K562 (cell line): ENCODE results near the gene CDH12. TPM values are rescaled to one million over a fixed set of nuclear protein-coding genes. Genes with fewer than 3 reads are reported as not detected.

Source experiments
- ATAC-seq: fragments of 200-7000 bp; cut with Tn5 transposase; 3 replicates; pipeline ENCODE4 v1.9.1; 2020; ENCODE audit warnings: moderate library complexity
- BruUV-seq: library from RNA; stranded (reverse); fragments of 400-500 nt; replicated peaks from 2 replicates; lab custom pipeline; 2021; lab: Mats Ljungman, UMichigan
- CTCF ChIA-PET: fragments of 300-600 bp; formaldehyde crosslinking; extraction: SDS; loops from one replicate; lab custom pipeline; 2021; ENCODE audit warnings: low intra/inter-chr PET ratio; lab: Yijun Ruan, JAX
- POLR2A ChIA-PET: fragments of 300-600, 350-650 bp; sonication (Branson Sonifier 250); formaldehyde crosslinking; extraction: SDS; loops from one replicate; lab custom pipeline; 2021; ENCODE audit warnings: antibody characterized with exemption, inconsistent platforms; lab: Yijun Ruan, JAX
- DNase-seq, 4 experiments: peaks; one replicate each; pipeline versions ENCODE4 v3.0.0 to v3.0.0-alpha.2; 2011 to 2018; ENCODE audit warnings: low spot score in 3 of 4, mixed read lengths in 3 of 4; ENCODE audit errors: extremely low read depth in 1 of 4
- FAIRE-seq: peaks from 2 replicates; lab custom pipeline; 2011; peaks lifted over from hg19 to GRCh38; lab: Jason Lieb, UNC
- H2AFZ ChIP-seq: 2 replicates; pipeline ENCODE4 v1.6.0; 2011; ENCODE audit warnings: low read depth, low read length, control low read depth, inconsistent platforms
- H3K27ac ChIP-seq: fragments of 200-600 bp; 3 replicates; pipeline ENCODE4 v1.8.0; 2011; ENCODE audit warnings: low read depth, mild to moderate bottlenecking, control low read depth, inconsistent platforms, low read length, moderate library complexity, mixed read lengths; ENCODE audit errors: extremely low read depth
- H3K27me3 ChIP-seq, 2 experiments: fragments of 300-600 bp in 1 of 2; 2 replicates in 1 of 2; 3 replicates in 1 of 2; pipeline versions ENCODE4 v1.6.0 to v1.8.0; 2011; ENCODE audit warnings: inconsistent platforms in 2 of 2, low read length in 2 of 2, mild to moderate bottlenecking in 1 of 2, mixed read lengths in 1 of 2, moderate library complexity in 1 of 2; ENCODE audit not compliant: control insufficient read depth in 2 of 2, insufficient read depth in 2 of 2
- H3K36me3 ChIP-seq: fragments of 300-600 bp; 3 replicates; pipeline ENCODE4 v1.8.0; 2011; ENCODE audit warnings: mild to moderate bottlenecking, low read length, inconsistent platforms; ENCODE audit not compliant: control insufficient read depth, insufficient read depth
- H3K4me1 ChIP-seq, 2 experiments: fragments of 200-600 bp in 1 of 2; replicated peaks in 1 of 2; 2 replicates in 1 of 2; 3 replicates in 1 of 2; pipeline versions ENCODE4 v1.5.1 to v1.8.0; 2011; ENCODE audit warnings: inconsistent platforms in 2 of 2, low read length in 2 of 2, mild to moderate bottlenecking in 1 of 2, mixed read lengths in 1 of 2, moderate library complexity in 1 of 2; ENCODE audit not compliant: control insufficient read depth in 2 of 2, insufficient read depth in 2 of 2
- H3K4me2 ChIP-seq: 2 replicates; pipeline ENCODE4 v1.6.1; 2011; ENCODE audit warnings: low read length, control low read depth, inconsistent platforms, mixed read lengths; ENCODE audit not compliant: insufficient read depth
- H3K4me3 ChIP-seq: fragments of 200-600 bp; sonication (generic), shearing (Covaris generic); 2 replicates; pipeline ENCODE4 v1.5.1; 2016; ENCODE audit warnings: control low read depth, inconsistent platforms
- H3K79me2 ChIP-seq: fragments of 200-600 bp; 3 replicates; pipeline ENCODE4 v1.8.0; 2011; ENCODE audit warnings: low read length, inconsistent platforms; ENCODE audit not compliant: control insufficient read depth, insufficient read depth
- H3K9ac ChIP-seq, 2 experiments: 2 replicates each; pipeline versions ENCODE4 v1.6.0 to v1.6.1; 2011; ENCODE audit warnings: low read depth in 2 of 2, low read length in 2 of 2, control low read depth in 1 of 2, inconsistent platforms in 1 of 2, mild to moderate bottlenecking in 1 of 2, mixed read lengths in 1 of 2; ENCODE audit not compliant: insufficient read depth in 1 of 2
- H3K9me1 ChIP-seq: one replicate; pipeline ENCODE4 v1.6.0; 2011; ENCODE audit warnings: inconsistent platforms, mild to moderate bottlenecking, low read length, moderate library complexity; ENCODE audit not compliant: control insufficient read depth, insufficient read depth
- H3K9me3 ChIP-seq: replicated peaks from 2 replicates; pipeline ENCODE4 v1.5.1; 2011; ENCODE audit warnings: low read depth, low read length, inconsistent platforms; ENCODE audit not compliant: control insufficient read depth, insufficient read depth
- H4K20me1 ChIP-seq: replicated peaks from 2 replicates; pipeline ENCODE4 v1.6.1; 2011; ENCODE audit warnings: low read length, inconsistent platforms, mixed read lengths; ENCODE audit not compliant: control insufficient read depth, insufficient read depth
- C11orf30 ChIP-seq: fragments of 450-650 bp; IDR thresholded peaks from 2 replicates; pipeline ENCODE4 v1.6.1; 2016; ENCODE audit warnings: low read depth, mild to moderate bottlenecking
- CEBPG ChIP-seq, 3 experiments: fragments of 200-800 bp in 1 of 3; sonication (Bioruptor generic) in 1 of 3; sonication (generic) in 1 of 3; formaldehyde crosslinking in 1 of 3; IDR thresholded peaks in 2 of 3; conservative IDR thresholded peaks in 1 of 3; 2 replicates each; pipeline versions ENCODE4 v1.6.1 to v1.8.0; 2016 to 2022; ENCODE audit warnings: missing compliant biosample characterization in 2 of 3, missing genetic modification characterization in 2 of 3, mild to moderate bottlenecking in 1 of 3, missing genetic modification reagents in 1 of 3
- DLX4 ChIP-seq: fragments of 250-450 bp; sonication (Bioruptor Pico); IDR thresholded peaks from 2 replicates; pipeline ENCODE4 v1.6.1; 2021; ENCODE audit warnings: mild to moderate bottlenecking
- ELF1 ChIP-seq: fragments of 200-800 bp; sonication (Bioruptor generic); IDR thresholded peaks from 2 replicates; pipeline ENCODE4 v1.6.1; 2016; ENCODE audit warnings: missing genetic modification characterization, missing compliant biosample characterization
- EZH2 ChIP-seq: IDR thresholded peaks from 2 replicates; pipeline ENCODE4 v1.6.1; 2012; ENCODE audit warnings: low read depth, mild to moderate bottlenecking, inconsistent platforms, low read length, borderline replicate concordance
- HIVEP1 ChIP-seq: fragments of 250-450 bp; sonication (Bioruptor Pico); IDR thresholded peaks from 2 replicates; pipeline ENCODE4 v1.4.0; 2020; ENCODE audit warnings: mild to moderate bottlenecking
- KAT7 ChIP-seq: sonication (generic); formaldehyde crosslinking; IDR thresholded peaks from 2 replicates; pipeline ENCODE4 v1.8.0; 2022; ENCODE audit warnings: missing genetic modification reagents, mild to moderate bottlenecking, borderline replicate concordance
- MXD1 ChIP-seq: fragments of 250-450 bp; sonication (Bioruptor Pico); IDR thresholded peaks from 2 replicates; pipeline ENCODE4 v1.8.0; 2021; ENCODE audit warnings: borderline replicate concordance, mild to moderate bottlenecking, moderate library complexity; ENCODE audit not compliant: poor library complexity, severe bottlenecking
- TSHZ1 ChIP-seq: fragments of 250-450 bp; sonication (Bioruptor Pico); IDR thresholded peaks from 2 replicates; pipeline ENCODE4 v1.4.0; 2020; ENCODE audit warnings: mild to moderate bottlenecking, moderate library complexity
- ZNF165 ChIP-seq: fragments of 250-450 bp; sonication (Bioruptor Pico); IDR thresholded peaks from 2 replicates; pipeline ENCODE4 v1.4.0; 2020; ENCODE audit warnings: borderline replicate concordance
- ZNF174 ChIP-seq: fragments of 250-450 bp; sonication (Bioruptor Pico); IDR thresholded peaks from 2 replicates; pipeline ENCODE4 v1.4.0; 2020; ENCODE audit warnings: mild to moderate bottlenecking
- ZNF324 ChIP-seq: fragments of 250-450 bp; sonication (Bioruptor Pico); IDR thresholded peaks from 2 replicates; pipeline ENCODE4 v1.4.0; 2020; ENCODE audit warnings: mild to moderate bottlenecking
- WGBS: fragments of 100-300 bp; shearing (Covaris generic); methylation state at CpG from one replicate; pipeline ENCODE4 v1.1.6; 2016; ENCODE audit warnings: low coverage, mixed read lengths; ENCODE audit not compliant: insufficient coverage; ENCODE audit errors: missing lambda C conversion rate; 5-methylcytosine and 5-hydroxymethylcytosine counted together
- in situ Hi-C: fragments of 300-500 bp; cut with MboI; formaldehyde crosslinking; loops from 4 replicates; pipeline ENCODE4 v1.15.0; 2018; ENCODE audit warnings: inconsistent platforms, mixed read lengths
- intact Hi-C: fragments of 100-400 bp; cut with micrococcal nuclease; formaldehyde crosslinking; loops from 2 replicates; pipeline ENCODE4 v1.14.2; 2022
- polyA plus RNA-seq, 8 experiments: library from polyadenylated mRNA; depleted of rRNA in 4 of 8; stranded (reverse) in 5 of 8; unstranded in 3 of 8; fragments of >200 nt; fragmentation: Nextera tagmentation in 2 of 8; fragmentation: Illumina TruSeq in 1 of 8; extraction: Ambion mirVana in 2 of 8; extraction: Trizol in 1 of 8; gene quantifications; 2 replicates each; pipeline versions ENCODE4 v1.2.1 to v1.2.3, GENCODE V29; 2011 to 2014; ENCODE audit warnings: inconsistent platforms in 1 of 8, missing spikeins in 1 of 8
- total RNA-seq, 7 experiments: library from RNA; depleted of rRNA in 6 of 7; stranded (reverse); fragments of >200 nt in 6 of 7; fragmentation: Illumina TruSeq in 2 of 7; extraction: Trizol in 2 of 7; gene quantifications; 2 replicates each; pipeline versions ENCODE4 v1.2.1 to v1.2.3, GENCODE V29; 2011 to 2021; ENCODE audit warnings: low replicate concordance in 1 of 7
- TF ChIP-seq, protein P1 (sequence below), 2 experiments: fragments of 250-450 bp in 1 of 2; fragments of 450-650 bp in 1 of 2; sonication (Bioruptor Pico) in 1 of 2; IDR thresholded peaks; 2 replicates each; pipeline versions ENCODE4 v1.6.1 to v1.8.0; 2016 to 2021; ENCODE audit warnings: mild to moderate bottlenecking in 2 of 2, moderate library complexity in 2 of 2, missing compliant biosample characterization in 1 of 2, missing genetic modification characterization in 1 of 2
- TF ChIP-seq, protein P2 (sequence below): fragments of 450-650 bp; IDR thresholded peaks from 2 replicates; pipeline ENCODE4 v1.6.1; 2016

CDH12 gene
- total and polyA plus RNA-seq, 9 of the 15 experiments (the other 6 are each of a cell fraction or from before 2014, with no cell fraction given) = 0.03 to 1.7 (median 0.37) TPM

DNA sequence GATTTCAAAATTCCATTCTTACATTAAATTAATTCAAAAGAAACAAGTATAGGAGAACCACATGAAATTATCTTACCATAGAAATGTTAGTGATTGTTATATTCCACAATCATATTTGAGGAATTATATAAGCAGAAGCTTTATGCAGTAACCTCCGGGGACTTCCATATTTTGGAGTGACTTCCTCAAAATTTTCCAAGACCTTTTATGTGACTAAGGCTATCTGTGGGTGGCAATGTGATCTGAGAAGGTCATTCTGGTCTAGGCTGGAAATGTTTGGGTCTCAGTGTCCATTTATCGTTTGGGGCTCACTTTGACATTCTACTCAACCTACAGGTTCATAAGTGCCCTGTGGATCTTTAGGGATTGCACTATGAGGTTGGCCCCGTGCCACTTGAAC, 776.6 kb downstream of the CDH12 start:
- H3K4me2 ChIP-seq = no peak overlapping the region
- no peak overlapping the region for H3K27ac ChIP-seq
- intact Hi-C loops = no loop called here
- H3K27me3 ChIP-seq = no peaks in the 10 kb centered on the region
- POLR2A ChIA-PET = no interaction called here
- no peaks in the 10 kb centered on the region for H3K9me3 ChIP-seq
- no peaks in the 10 kb centered on the region for H4K20me1 ChIP-seq
- no peaks in the 10 kb centered on the region for H3K4me1 ChIP-seq
- ATAC-seq (no peak), DNase-seq (no peak), FAIRE-seq (no peak)
- no peaks in the 10 kb centered on the region for H3K36me3 ChIP-seq
- H3K4me3 ChIP-seq = no peak overlapping the region
- BruUV-seq = no TSS peak
- CTCF ChIA-PET = no interaction called here
- 0% methylated on average over 3 of the region's 3 CpGs for WGBS
- H3K79me2 ChIP-seq = no peaks in the 10 kb centered on the region
- no peaks in the 10 kb centered on the region for H3K9me1 ChIP-seq
- in situ Hi-C loops = no loop called here
- H3K9ac ChIP-seq = no peak overlapping the region
- no peak overlapping the region for H2AFZ ChIP-seq
- TF ChIP-seq EZH2 (no peak), C11orf30 (no peak), KAT7 (CRISPR knock-in tag) (no peak), ELF1 (no peak), DLX4 (no peak), ZNF174 (CRISPR knock-in tag) (no peak), CEBPG (CRISPR knock-in tag; IDR thresholded peaks at IDR 0.05) (no peak), CEBPG (tag; conservative IDR thresholded peaks at IDR 0.05 in 1 of 2, IDR thresholded peaks at IDR 0.05 in 1 of 2) (no peak), ZNF324 (CRISPR knock-in tag) (no peak), TSHZ1 (no peak), HIVEP1 (CRISPR knock-in tag) (no peak), MXD1 (CRISPR knock-in tag) (no peak), ZNF165 (no peak)
- TF ChIP-seq, protein P1, sequence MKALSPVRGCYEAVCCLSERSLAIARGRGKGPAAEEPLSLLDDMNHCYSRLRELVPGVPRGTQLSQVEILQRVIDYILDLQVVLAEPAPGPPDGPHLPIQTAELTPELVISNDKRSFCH (CRISPR knock-in tag; IDR thresholded peaks at IDR 0.05) = no peak
- TF ChIP-seq, protein P1 (tag; IDR thresholded peaks at IDR 0.05) = no peak
- TF ChIP-seq, protein P2, sequence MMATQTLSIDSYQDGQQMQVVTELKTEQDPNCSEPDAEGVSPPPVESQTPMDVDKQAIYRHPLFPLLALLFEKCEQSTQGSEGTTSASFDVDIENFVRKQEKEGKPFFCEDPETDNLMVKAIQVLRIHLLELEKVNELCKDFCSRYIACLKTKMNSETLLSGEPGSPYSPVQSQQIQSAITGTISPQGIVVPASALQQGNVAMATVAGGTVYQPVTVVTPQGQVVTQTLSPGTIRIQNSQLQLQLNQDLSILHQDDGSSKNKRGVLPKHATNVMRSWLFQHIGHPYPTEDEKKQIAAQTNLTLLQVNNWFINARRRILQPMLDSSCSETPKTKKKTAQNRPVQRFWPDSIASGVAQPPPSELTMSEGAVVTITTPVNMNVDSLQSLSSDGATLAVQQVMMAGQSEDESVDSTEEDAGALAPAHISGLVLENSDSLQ = no peak
